Adipocyte (in vitro differentiated cells): ENCODE measurements around the gene CDH4.

Experiments used
- DNase-seq: peaks from one replicate; pipeline ENCODE4 v3.0.0-alpha.2; 2015; ENCODE audit warnings: low read depth
- H3K27me3 ChIP-seq: replicated peaks from 2 replicates; pipeline ENCODE4 v1.7.0; 2013; ENCODE audit warnings: mild to moderate bottlenecking, low read length, moderate library complexity; ENCODE audit not compliant: control insufficient read depth, insufficient read depth
- H3K36me3 ChIP-seq: 2 replicates; pipeline ENCODE4 v1.7.0; 2013; ENCODE audit warnings: low read length, mild to moderate bottlenecking, moderate library complexity; ENCODE audit not compliant: control insufficient read depth, insufficient read depth, severe bottlenecking
- H3K4me1 ChIP-seq: 2 replicates; pipeline ENCODE4 v1.7.0; 2013; ENCODE audit warnings: mild to moderate bottlenecking, low read length, moderate library complexity; ENCODE audit not compliant: control insufficient read depth, insufficient read depth
- H3K4me3 ChIP-seq: 2 replicates; pipeline ENCODE4 v1.7.0; 2013; ENCODE audit warnings: mild to moderate bottlenecking, low read length, moderate library complexity
- H3K9ac ChIP-seq: 2 replicates; pipeline ENCODE4 v1.7.0; 2013; ENCODE audit warnings: mild to moderate bottlenecking, low read length, moderate library complexity
- H3K9me3 ChIP-seq: 2 replicates; pipeline ENCODE4 v1.7.0; 2013; ENCODE audit warnings: mild to moderate bottlenecking, low read length, moderate library complexity; ENCODE audit not compliant: control insufficient read depth

The CDH4 gene

GRCh38 chr20:61649105-61649859 is 397.2 kb downstream of the CDH4 start:
- no peak overlapping the region for H3K4me3 ChIP-seq
- H3K4me1 ChIP-seq: no peaks in the 10 kb centered on the region
- DNase-seq: no peak
- no peaks in the 10 kb centered on the region for H3K36me3 ChIP-seq
- H3K27me3 ChIP-seq: peaks cover 16% of the 10 kb centered on the region
- H3K9me3 ChIP-seq: no peaks in the 10 kb centered on the region
- no peak overlapping the region for H3K9ac ChIP-seq

GRCh38 chr20:61649860-61650162 is 397.8 kb downstream of the CDH4 start:
- Histone ChIP-seq H3K36me3 (no peaks in the 10 kb centered on the region), H3K9ac (no peak overlapping the region)

GRCh38 chr20:61650912-61651733 is 399.1 kb downstream of the CDH4 start:
- no peaks in the 10 kb centered on the region for H3K36me3 ChIP-seq
- no peak for DNase-seq
- H3K4me1 ChIP-seq: no peaks in the 10 kb centered on the region
- peaks cover 12% of the 10 kb centered on the region for H3K27me3 ChIP-seq
- no peak overlapping the region for H3K4me3 ChIP-seq
- no peak overlapping the region for H3K9ac ChIP-seq
- H3K9me3 ChIP-seq: no peaks in the 10 kb centered on the region

More at GRCh38 chr20:61649860-61650162, 397.8 kb downstream of the CDH4 start:
- Histone ChIP-seq H3K27me3 (peaks cover 12% of the 10 kb centered on the region), H3K4me1 (no peaks in the 10 kb centered on the region), H3K9me3 (no peaks in the 10 kb centered on the region), H3K4me3 (no peak overlapping the region)
- DNase-seq: no peak

- DNase-seq: no peak
- no peak overlapping the region for H3K9ac ChIP-seq
- H3K9me3 ChIP-seq: no peaks in the 10 kb centered on the region
- H3K4me1 ChIP-seq: no peaks in the 10 kb centered on the region
- no peaks in the 10 kb centered on the region for H3K36me3 ChIP-seq
- H3K4me3 ChIP-seq: no peak overlapping the region
- H3K27me3 ChIP-seq: peaks cover 11% of the 10 kb centered on the region
Observed at GRCh38 chr20:61652146-61652545, 400.1 kb downstream of the CDH4 start.

GRCh38 chr20:61654726-61655125 is 402.7 kb downstream of the CDH4 start:
- no peak overlapping the region for H3K4me3 ChIP-seq
- H3K9ac ChIP-seq: no peak overlapping the region
- peaks cover 16% of the 10 kb centered on the region for H3K27me3 ChIP-seq
- no peak for DNase-seq
- no peaks in the 10 kb centered on the region for H3K9me3 ChIP-seq
- no peaks in the 10 kb centered on the region for H3K36me3 ChIP-seq
- no peaks in the 10 kb centered on the region for H3K4me1 ChIP-seq

GRCh38 chr20:61655591-61655990 is 403.5 kb downstream of the CDH4 start:
- Histone ChIP-seq H3K9me3 (no peaks in the 10 kb centered on the region), H3K36me3 (no peaks in the 10 kb centered on the region), H3K27me3 (peaks cover 16% of the 10 kb centered on the region), H3K9ac (no peak overlapping the region), H3K4me1 (no peaks in the 10 kb centered on the region), H3K4me3 (no peak overlapping the region)
- DNase-seq: no peak

GRCh38 chr20:61656198-61656597 is 404.1 kb downstream of the CDH4 start:
- Histone ChIP-seq H3K36me3 (no peaks in the 10 kb centered on the region), H3K9me3 (no peaks in the 10 kb centered on the region), H3K9ac (no peak overlapping the region), H3K4me1 (no peaks in the 10 kb centered on the region), H3K27me3 (peaks cover 16% of the 10 kb centered on the region), H3K4me3 (no peak overlapping the region)
- DNase-seq: no peak

- no peaks in the 10 kb centered on the region for H3K36me3 ChIP-seq
- DNase-seq: no peak
- no peak overlapping the region for H3K4me3 ChIP-seq
- no peaks in the 10 kb centered on the region for H3K9me3 ChIP-seq
- no peaks in the 10 kb centered on the region for H3K4me1 ChIP-seq
- H3K9ac ChIP-seq: no peak overlapping the region
- H3K27me3 ChIP-seq: peaks cover 16% of the 10 kb centered on the region
Observed at GRCh38 chr20:61657721-61658377, 405.8 kb downstream of the CDH4 start.

GRCh38 chr20:61658563-61658962 is 406.5 kb downstream of the CDH4 start:
- no peak for DNase-seq
- Histone ChIP-seq H3K36me3 (no peaks in the 10 kb centered on the region), H3K9me3 (no peaks in the 10 kb centered on the region), H3K9ac (no peak overlapping the region), H3K27me3 (peaks cover 16% of the 10 kb centered on the region), H3K4me3 (no peak overlapping the region), H3K4me1 (no peaks in the 10 kb centered on the region)

- Histone ChIP-seq H3K4me3 (no peak overlapping the region), H3K27me3 (peaks cover 16% of the 10 kb centered on the region), H3K9ac (no peak overlapping the region), H3K4me1 (no peaks in the 10 kb centered on the region), H3K9me3 (no peaks in the 10 kb centered on the region), H3K36me3 (no peaks in the 10 kb centered on the region)
- DNase-seq: no peak
Observed at GRCh38 chr20:61659246-61659993, 407.4 kb downstream of the CDH4 start.

GRCh38 chr20:61659994-61660346 is 407.9 kb downstream of the CDH4 start:
- Histone ChIP-seq H3K4me3 (no peak overlapping the region), H3K27me3 (peaks cover 16% of the 10 kb centered on the region), H3K36me3 (no peaks in the 10 kb centered on the region), H3K9ac (no peak overlapping the region), H3K4me1 (no peaks in the 10 kb centered on the region), H3K9me3 (no peaks in the 10 kb centered on the region)
- no peak for DNase-seq
